Measurements from ENCODE around the gene SERTAD2.
A peak's percentile ranks its signal among the peaks of the same experiment; 100 is the strongest.

SERTAD2 gene

DNA sequence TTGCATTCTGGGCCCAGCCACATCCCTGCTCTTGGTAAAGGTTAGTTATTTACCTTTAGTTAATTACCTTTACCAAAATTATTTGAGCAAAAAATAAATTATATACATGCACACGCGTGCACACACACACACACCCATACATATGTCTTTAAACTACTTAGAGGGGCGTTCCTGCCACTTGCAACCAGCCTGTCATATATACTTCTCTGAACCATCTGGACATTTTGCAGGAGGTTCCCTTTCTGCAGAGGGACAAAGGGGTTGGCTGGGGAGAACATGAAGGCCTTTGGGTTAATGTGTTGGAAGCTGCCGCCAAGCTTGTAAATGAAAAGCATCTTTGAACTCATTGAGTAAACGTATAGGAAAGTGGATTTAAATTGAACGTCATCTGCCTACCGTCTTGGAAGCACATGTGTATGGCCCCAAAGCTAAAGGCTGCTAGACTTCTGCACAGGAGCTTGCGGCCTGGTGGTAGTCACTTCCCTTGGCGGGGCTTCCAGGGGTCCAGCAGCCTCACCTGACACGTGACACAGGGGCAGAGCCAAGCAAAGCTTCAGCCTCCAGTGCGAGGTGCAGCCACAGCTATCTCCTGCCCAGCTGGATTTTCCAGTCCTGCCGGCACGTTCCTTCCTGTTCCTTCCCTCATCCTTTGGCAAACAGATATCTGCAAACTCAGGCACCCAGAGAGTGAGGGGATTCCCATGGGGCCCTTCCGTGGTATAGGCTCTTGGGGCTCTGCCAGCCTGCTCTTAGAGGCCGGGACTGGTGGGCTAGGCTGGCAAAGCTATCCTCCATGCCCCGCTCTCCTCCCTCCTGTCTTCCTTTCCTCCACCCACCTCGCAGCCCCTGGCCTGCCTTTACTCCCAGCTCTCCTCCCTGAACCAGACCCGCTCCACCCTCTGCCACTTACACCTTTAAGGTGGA, 46.1 kb downstream of the SERTAD2 start:
- no peak for DNase-seq

DNA sequence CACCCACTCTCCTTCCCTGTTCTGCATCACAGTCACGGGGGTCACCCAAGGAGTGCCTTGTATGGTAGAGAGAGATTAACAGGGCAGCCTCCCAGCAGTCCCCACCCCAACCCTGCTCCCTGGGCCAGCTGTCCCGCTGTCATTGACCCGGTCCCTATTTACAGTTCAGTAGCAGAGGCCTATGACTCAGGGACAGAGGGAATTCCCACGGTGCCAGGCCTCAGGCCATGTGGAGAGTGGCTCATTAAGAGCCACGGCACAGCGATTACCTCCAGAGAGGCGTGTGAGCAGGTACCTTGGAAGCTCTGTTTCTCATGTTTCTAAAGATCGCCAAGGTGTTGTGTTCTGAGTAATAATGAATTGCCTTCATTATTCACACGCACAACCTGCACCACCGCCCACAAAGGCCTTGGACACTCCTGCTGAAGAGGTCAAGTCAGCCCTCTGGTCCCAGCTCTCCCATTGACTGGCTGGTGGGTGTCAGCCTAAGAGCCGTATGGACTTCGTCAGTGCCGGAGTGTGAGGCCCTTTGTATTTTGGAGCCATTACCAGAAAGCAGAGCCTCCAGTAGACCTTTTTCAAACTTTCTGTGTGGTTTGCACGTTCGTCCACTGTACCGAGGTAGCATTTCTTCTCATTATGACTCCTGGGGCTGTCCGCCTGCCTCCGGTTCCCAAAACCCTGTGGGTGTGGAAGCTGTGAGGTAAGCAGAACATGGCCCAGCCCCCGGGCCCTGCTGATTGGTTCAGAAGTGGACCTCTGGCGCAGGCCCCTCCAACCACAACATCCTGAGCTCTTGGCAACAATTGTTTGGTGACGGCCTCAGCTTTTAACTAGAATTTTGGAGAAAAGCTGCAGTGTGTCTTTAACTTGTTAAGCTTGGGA, 47.0 kb downstream of the SERTAD2 start:
- DNase-seq, result peak; percentile 95

DNA sequence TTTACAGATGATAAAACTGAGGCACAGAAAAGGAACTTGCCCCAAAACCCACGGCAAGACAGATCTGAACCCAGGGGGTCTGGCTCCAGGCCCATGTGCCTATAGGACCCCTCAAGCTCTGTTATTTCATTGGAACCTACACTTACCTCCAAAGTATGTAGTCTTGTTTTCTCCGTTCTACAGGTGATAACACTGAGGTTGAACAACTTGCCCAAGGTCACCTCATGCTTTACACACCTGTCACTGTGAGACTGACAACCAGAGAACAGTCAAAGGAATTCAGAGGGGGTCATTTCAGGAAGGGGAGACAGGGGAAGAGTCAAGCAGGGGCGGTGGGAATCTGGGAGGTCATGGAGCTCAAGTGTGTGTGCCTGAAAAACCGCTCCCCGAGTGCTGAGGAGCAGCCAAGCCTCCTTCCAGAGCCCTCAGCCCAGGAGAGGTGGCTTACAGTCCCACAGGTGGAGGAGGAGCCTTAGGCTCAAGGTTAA, 47.7 kb downstream of the SERTAD2 start:
- no peak for DNase-seq

DNA sequence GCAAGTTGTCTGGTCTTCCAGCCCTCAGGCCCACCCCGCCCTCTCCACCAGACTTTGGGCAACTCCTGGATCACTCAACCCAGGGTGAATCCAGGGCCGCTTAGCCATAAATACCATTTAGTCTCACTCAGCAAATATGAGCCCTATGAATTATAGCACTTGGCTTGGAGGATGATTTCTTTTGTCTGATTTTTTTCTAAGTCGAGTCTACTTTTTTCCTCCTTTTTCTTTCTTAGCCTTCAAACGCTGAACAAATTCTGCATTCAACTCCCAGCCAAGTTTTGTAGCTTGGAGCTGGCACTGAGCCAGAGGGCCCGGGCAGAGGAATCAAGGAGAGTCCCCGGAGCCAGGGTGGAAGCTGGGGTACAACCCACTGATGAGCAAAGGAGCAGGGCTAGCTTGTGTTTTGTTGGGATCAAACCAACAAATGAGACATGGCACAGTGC, 48.7 kb downstream of the SERTAD2 start:
- DNase-seq, result peak; percentile 72

DNA sequence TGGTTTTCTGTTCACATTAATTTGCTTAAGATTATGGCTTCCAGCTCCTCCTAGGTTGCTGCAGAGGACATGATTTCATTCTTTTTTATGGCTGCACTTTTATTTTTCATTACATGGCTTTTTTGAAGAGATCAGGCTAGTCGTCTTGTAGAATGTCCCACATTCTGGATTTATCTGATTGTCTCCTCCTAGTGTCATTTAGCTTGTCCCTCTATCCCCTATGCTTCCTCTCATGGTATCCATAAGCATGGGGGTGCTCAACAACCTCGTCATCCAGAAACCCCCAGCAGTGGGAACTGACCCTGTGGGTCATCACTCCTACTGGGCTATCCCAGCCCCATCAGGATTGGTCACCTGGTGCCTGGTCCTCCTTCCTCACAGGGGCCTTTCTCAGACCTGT, 49.6 kb downstream of the SERTAD2 start:
- no peak for DNase-seq

DNA sequence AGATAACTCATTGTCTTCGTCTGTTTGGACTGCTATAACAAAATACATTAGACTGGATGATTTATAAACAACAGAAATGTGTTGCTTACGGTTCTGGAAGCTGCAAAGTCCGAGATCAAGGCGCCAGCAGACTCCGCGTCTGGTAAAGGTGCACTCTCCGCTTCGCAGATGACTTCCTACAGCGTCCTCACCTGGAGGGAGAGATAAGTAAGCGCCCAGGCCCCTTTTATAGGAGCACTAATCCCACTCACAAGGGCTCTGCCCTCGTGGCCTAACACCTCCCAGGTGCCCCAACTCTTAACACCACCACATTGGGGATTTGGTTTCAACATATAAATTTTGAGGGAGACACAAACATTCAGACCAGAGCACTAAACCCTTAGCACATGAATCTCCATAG, 51.3 kb downstream of the SERTAD2 start:
- no peak for DNase-seq

DNA sequence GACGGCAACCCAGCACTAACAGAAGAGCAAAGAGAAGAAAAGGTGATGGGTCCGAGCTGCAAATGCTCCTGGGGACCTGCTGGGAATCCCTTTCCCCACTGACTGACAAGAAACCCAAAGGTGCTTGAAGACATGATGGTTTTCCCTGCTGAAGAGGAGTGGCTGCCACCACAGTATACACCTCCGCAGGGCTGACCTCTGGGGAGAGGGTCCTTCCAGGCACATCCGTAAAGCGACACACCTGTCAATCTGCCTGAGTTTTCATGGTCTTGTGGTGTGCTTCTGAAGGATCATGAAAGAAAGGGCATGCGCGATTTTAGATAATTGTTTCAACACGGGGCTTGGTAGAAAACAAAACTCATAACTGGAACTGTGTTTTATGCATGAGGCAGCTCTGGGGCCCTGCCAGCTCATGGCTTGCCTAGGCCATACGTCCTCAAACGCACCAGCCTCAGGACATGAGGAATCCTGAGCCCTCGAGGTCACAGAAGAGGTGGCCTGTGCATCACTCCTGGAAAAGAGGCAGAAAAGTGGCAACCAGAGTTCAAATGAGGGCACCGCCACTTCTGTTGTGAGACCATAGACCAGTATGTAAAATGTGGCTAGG, 51.8 kb downstream of the SERTAD2 start:
- no peak for DNase-seq

DNA sequence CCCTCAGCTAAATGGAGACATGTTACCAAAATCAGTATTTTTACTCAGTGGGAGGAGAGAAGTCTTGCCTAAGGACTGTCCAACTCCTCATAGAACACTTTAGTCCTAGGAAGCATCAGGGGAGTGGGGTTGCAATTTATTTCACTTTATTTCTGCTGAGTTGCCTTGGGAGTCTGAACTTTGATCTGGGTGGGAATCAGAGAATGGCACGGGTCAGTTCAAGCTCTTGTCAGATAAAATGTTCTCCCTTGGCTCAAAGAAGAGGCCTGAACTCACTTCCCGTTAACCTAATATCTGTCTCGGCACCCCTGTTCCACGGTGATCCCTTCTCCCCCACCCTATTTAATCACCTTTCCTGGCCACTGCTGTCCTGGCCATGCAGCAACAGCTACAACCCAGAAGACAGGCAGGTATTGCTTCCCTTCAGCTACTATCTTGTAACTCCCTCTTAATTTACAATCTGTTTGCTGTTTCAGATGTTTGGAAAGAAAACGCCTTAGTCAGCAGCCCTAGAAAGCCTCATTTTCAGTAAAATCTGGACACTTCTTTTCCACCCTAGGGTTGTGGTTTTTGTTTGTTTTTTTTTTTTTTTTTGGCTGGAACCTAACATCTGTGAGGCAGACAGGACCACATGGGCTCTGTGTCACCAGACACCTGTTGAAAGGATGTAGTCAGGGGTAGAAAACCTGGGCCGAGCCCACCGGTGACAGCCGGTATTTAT, 52.5 kb downstream of the SERTAD2 start:
- no peak for DNase-seq

DNA sequence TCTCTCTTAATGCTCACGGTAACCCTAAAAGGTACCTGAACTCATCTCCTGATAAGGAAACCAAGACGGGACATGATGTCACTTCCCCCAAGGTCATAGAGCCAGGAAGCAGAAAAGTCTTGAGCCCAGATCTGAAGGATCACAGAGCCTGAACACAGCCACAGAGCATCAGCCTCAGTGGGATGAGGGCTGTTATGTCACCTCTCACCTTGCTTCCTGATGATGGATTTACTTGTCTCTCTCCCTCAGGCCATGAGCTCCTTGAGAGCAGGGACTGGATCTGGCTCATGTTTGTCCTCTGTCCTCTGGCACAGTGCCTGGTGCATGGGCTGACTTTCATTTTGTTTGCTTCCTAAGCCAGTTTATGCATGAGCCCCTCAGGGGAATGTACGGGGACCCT, 54.2 kb downstream of the SERTAD2 start:
- no peak for DNase-seq

DNA sequence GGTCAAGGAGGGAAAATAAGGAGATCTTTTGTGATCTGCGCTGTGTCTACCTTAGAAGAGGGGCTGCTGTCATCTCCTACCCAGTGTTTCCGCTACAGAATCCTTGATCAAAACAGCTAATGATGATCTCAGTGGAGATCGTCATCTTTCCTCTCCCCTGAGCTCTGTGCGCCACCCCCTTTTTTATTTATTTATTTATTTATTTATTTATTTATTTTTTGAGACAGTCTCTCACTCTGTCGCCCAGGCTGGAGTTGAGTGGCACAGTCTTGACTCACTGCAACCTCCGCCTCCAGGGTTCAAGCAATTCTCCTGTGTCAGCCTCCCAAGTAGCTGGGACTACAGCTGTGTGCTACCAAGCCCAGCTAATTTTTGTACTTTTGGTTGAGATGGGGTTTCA, 55.5 kb downstream of the SERTAD2 start:
- DNase-seq, result no peak

DNA sequence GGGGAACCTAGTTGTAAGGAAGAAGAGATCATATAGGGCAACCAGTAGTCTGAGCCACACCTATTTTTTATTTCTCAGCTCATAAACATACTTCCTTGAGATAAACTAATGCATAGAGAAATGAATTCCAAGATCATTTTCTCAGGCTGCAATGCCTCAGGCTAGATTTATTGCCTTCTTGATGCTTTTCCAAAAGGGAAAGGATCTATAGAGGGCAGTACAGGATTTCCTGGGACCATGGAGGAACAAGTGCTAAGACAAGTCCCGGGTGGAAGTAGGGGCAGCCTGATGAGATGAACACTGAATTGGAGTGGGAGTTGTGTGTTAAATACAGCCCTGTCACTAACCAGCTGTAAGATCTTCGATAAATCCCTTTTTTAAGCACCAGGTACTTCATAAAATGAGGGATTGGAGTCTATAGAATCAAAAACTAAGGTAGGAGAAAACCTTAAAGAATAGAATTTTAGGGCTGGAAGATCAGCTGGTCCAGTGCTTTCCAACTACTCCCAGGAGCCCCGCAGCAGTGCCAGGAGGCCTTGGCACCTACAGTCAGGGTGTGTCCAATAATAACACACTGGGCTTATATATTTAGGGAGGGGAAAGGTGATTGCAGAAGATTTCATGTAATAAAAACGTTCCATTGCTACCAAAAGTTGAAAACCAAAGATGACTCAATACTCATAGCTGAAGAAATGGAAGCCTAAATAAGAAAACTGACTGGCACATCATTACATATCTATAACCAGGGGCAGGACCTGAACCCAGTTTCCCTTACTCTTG, 58.1 kb downstream of the SERTAD2 start:
- no peak for DNase-seq

DNA sequence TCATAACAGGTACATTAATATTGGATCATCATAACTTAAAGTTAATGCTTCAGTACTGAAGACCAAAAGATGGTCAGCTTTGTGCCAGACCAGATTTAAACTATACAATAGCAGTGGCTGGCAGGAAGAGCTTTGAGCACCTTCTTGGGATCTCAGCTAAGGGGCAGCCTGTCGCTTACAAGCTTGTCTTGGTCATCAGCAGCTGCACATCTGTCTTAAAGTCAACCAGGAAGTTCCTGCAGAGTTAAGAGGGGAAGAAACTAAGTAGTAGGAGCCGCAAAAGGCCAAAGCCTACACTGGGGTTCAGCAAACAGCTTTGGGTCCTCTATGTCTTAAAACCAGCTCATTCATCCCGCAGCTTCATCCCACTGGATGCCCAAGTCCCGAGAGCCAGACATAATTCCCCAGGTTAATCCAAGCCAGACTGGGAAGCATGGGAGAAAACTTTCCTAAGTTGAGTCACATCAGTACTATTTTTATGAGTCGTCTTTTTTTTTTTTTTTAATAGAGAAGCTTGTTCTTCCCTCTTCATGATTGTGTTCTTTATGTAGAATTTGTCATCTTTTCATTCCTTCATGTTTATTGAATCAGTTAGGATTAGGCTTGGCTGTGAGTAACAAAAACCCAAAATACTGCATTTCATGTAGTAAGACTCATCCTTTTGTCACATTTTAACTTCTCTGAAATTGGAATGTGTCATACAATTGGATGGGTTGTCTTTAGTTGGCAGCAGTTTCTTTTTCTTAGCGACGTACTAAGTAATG, 59.3 kb downstream of the SERTAD2 start:
- DNase-seq, result no peak

DNA sequence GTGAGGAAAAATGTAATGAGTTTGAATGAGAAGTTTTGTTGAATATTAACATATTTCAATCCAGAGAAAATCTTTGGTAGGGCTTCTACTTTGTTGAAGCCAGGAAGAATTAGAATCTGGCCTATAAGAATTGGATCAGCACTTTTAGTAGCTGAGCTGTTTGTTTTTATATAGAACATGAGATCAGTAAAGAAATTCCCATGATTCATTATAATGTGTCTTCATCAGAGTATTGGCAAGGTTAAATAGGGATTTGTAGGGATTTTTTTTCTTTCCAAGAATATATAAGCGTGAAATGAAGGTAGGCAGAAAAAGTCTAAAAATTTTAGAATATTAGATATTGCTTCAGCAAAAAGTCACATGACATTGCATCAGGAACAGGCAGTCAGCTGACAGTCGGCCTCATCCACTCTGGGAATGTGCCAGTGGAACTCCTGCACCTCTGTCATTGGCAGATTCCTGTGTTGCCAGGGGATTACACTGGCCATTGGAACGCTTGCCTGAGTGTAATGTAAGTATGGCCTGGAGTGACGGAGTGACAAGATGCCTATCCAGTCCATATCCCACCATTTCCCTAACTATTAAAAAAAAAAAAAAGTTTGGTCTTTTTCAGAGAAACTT, 60.6 kb downstream of the SERTAD2 start:
- DNase-seq, result no peak

DNA sequence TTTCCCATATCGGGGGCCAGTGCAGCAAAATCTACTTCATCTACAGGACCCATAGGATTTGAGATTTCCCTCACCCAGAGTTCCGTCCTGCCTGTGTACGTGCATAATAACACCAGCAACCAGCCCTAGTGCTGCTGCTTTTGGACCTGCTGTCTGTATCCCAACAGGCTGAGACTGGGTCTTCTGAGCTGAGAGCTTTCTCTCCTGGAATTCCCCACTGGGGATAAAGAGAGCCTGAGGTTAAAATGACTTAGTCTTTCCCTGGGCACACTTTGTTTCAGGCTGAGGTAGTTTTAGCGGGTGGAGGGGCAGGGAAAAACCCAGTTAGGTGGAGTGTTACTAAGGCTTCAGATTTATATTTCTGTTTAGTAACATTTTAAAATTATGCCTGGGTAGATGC, 62.5 kb downstream of the SERTAD2 start:
- DNase-seq, result no peak

DNA sequence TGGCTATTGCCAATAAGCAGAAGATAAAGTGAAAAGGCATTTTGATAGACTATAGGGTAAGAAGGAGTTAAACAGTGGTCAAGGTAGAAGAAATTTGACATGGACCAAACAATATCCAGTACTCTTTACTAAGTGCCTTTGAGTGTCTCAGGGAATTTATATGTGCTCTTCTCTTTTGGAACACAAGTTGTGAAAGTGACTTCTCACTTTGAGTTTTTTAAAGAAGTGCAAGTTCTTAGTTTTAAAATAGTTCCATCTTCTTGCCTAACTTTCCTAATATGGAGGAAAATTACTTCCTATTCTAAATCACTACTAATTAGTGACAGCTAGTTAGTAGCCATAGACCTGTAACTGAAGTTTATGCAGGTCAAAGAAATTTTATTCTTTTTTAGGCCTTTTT, 66.2 kb downstream of the SERTAD2 start:
- no peak for DNase-seq

DNA sequence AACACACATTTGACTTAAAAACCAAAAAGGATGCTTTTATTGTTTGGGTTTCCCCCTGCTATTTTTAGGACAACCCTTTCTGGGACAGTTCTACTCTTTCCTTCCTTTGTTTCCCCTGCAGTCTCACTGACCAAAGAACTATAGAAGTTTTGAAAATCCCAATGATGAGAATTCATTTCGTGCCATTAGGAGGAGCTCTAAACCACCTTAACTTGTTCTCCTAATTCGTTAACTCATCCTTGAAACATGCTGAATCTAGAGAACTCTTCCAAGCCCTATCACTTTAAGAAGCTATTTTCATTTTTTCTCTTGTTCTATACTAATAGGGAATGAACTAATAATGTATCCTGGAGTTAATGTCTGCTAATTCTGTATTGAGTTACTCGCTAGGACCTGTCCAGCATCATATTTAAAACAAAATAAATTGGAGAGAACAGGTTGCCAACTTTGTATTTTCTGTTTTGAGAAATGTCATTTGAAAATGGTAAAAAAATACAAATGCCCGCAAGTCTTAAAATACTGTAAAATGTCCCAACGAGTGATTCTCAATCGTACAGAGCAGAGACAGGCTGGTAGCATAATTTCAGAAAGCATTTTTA, 66.7 kb downstream of the SERTAD2 start:
- DNase-seq, result no peak

DNA sequence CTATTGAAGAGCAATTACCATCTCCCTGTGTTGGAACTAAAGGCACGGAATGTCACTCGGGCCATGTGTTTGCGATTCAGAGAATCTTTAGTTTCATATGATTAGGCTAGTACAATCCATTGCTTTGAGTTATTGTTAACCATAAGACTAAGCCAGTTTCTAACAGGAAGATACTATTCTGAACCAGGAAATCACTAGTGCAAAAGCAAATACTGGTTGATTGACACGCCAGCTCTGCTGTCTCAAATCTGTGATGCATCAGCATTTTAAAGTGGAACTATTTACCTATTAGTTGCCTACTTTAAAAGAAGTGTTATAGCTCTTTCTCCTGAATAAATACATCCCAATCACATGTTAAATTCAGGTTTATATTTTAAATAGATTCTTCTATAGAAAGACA, 67.7 kb downstream of the SERTAD2 start:
- no peak for DNase-seq

DNA sequence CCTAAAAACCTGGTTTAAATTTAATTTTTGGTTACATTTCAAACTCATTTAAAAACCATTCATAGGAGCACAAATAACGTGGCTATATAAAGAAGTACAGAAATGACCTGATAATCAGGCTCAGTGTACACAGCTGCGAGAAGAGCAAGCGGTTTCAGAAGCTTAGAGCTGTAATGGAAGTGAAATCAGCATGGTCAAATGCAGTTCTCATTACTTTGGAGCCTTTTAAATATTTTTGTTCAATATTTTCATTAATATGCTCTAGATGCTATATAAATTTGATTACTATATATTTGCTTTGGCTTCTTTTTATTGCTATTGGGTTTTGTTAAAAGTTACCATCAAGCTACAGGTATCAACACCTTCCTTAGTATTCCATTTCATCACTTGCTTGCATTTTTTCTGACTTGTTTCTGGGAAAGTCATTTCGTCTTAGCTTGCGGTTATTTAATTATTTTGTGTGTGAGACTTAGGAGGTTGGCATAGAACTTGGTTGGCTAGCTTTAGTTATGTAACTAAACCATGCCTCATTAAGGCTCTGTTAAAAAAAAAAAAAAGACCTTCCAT, 70.9 kb downstream of the SERTAD2 start:
- DNase-seq, result no peak

DNA sequence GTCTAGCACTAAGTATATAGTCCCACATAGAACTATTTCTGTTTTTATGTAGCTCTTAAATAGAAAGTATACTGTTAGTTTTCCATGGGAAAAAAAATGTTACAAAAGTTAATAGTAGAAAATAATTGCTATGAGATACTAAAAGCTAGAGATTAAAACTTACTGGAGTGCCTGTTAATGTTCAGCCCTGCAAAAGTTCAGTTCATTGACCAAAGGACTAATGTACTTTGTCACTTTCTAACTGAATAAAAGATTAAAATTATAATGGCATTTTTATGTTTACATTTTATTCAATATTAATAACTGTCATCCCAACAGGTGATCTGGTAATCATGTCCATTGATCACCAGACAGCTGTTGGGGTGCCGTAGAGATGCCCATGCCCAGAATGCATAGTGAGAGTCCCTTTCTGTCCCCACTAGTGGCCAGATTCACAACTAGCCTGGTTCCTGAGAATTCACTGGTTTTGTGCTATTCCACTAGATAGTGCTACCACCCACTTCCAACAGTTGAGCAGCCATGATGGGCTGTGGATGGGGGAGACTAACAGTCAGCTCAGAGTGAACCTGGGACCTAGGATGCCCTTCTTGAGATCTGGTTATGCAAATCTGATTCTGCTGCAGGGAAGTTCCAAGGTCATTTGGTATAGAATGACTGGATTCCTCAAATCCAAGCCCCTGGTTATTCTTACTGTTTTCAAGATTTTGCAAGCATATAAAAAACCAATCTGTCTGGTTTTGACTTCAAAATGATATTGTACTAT, 71.8 kb downstream of the SERTAD2 start:
- DNase-seq, result no peak

Data from femur (tissue), 1 donor.